ENCODE measurements around the gene MCU. TPM values are rescaled to one million over a fixed set of nuclear protein-coding genes. Genes with fewer than 3 reads are reported as not detected.
A peak's percentile ranks its signal among the peaks of the same experiment; 100 is the strongest.
"Not testable (repeated sequence)": the region's sequence is repeated elsewhere in the genome, so short reads cannot be mapped to it uniquely, and the experiment has no call there.

Gene MCU
- total RNA-seq, 1 donor from 2014 or later: 23.0 TPM

DNA sequence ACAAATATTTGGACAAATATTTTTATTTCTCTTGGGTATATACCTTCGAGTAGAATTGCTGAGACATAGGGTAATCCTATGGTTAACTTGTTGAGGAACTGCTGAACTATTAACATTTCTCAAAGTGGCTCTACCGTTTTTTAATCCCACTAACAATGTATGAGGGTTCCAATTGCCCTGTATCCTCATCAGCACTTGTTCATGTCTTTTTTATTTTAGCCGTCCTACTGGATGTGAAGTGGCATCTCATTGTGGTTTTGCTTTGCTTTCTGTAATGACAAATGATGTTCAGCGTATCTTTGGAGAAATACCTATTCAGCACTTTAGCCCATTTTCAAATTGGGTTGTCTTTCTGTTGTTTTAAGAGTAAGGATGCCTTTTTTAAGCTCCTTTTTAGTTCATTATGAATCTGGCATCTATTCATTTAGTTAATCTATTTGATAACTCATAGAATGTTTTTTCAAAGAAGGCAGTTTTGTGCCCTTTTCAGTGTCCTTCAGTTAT, 40.0 kb downstream of the MCU start:
- no peak for ATAC-seq

DNA sequence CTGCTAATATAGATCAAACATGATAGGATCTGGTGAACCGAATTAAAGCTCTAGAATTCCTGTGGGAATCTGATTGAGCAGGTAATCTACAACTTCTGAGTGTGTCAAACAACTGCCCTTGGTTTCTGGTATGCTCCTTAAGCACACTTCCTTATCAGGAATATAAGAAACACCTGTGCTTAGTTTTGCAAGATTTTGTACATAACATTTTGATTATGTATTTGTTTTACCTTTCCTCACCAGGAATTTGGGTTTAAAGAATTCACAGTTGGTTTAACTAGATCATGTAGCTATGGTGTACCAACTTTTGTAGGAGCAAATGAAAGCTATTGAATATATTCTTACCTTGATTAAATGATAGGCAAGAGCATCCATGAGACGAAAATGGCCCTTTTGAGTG, 40.6 kb downstream of the MCU start:
- ATAC-seq: no peak

DNA sequence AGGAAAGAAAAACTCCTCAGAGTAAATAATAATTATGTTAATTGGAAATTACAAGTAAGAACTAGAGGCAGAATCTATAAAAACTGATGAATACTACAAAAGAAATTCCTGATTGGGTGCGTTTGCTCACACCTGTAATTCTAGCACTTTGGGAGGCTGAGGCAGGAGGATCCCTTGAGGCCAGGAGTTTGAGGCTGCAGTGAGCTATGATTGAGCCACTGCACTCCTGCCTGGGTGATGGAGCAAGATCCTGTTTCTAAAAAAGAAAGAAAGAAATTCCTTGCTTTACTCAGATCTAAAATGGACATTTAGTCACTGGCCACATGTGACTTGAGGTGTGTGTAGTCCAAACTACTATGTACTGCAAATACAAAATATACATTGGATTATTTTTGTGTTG, 42.0 kb downstream of the MCU start:
- no peak for ATAC-seq

DNA sequence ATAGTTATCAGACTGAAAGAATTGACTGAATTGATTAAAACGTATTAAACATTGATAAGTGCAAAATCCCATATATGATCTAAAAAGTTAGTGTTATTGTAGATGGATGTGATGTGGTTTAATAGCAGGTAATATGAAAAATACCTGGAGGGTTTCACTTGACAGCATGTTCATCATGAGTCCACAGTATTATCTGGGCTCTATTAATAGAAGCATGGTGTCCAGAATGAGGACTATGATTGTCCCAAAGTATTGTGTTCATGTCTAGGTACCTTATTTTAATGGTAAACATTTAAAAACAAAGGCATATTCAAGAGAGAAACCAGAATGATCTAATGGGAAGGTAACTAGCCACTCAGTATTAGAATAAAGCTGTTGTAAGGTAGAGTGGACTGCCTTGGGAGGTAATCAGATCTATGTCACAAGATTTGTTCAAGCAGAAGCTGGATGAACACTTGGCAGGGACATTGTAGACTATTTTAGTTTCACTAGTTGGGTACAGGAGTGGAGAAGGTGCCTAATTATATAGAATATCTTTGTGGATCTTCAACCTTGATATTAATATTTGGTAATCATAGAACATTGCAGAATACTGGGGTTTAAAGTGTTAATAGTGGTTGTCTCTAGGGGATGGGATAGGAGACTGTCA, 43.5 kb downstream of the MCU start:
- no peak for ATAC-seq

DNA sequence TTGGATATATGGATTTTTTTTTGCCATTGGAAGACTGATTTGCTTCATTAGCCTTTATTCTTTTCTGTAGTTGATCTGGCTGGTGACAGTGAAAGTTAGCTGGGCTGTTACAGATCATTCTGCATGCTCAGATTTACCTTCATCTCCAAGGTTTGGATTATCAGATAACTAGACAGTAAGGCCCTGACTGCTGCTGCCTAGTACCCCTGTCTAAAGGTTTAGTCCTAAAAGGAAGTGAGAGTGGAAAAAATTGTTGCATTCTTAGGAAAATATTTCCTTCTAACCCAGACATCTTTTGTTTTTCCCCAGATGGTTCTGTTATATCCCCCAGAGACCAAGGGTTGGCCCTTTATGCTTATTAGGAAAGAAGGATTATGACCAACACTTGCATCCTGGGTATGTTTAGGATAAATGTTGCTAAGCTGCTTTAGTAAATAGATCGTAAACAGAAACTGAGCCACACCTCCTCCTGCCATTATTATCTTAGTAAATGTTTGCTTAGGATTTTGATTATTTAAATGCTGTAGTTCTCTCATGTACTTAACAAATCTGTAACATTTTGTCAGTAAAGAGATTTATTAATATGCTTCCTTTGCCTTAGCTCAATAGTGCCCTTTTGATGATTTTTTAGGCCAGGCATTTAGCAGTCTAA, 44.4 kb downstream of the MCU start:
- no peak for ATAC-seq

DNA sequence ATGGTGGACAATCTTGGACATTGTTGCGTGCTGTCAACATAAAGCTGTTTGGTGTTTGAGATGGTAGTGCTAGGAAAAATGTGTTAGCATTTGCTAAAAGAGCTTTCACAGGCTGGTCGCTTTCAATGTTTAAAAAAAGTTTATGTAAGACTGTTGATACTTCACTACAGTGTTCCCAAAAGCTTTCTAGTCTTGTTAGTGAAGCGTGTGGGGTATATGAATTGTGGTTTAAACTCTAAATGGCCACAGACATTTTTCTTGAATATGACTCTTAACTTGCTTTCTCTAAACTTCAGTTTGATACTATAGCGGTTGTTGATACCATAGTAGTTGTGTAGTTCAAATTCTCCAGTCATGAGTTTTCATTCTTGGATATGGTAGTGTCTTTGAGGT, 44.9 kb downstream of the MCU start:
- ATAC-seq: no peak

DNA sequence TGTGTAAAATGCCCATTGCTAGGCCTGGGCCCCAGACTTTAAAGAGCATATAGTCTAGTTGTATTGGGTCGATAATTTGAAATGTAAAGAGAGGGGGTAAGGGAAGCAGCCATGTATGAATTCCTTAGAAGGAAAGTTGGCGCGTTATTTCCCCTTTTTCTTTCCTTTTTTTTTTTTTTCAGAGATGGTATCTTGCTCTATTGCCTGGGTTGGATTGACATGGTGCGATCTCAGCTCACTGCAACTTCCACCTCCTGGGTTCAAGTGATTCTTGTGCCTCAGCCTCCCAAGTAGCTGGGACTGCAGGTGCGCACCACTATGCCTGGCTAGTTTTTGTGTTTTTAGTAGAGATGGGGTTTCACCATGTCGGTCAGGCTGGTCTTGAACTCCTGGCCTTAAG, 45.4 kb downstream of the MCU start:
- ATAC-seq: not testable (repeated sequence)

DNA sequence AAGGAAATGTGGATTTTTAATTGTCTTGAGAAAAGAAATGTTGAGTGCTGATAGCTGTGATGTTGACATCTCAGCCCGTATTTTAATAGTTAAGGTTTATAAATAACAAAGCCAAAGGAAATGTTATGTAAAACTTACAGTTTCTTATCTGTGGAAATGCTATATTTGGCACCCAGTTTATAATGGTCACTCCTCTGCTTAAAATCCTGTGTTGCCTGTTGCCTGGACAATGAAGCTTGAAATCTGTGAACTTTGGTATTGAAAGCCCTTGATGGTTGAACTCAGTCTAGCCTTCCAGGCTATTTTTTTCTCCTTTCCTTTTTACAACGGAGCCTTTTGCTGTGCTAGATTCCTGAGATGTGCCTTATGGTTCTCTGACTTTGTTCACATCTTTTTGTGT, 46.5 kb downstream of the MCU start:
- ATAC-seq: no peak

DNA sequence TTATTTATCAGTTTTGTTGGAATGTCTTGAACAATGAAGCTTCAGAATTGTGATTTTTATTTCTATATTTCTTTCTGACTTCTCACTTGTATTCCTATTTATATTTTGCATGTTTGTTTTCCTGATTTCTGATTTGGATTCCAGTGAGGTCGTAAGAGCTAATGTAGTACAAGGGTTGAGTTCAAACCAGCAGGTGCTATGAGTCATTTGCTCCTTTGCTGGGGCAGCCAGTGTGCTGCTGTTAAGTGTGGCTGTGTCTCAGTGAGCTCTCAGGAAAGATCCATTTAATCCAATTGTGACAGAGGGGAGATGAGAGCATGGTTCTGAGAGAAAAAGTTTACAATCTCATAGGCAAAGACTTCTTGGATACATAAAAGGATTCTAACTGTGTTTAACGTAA, 48.6 kb downstream of the MCU start:
- peak; percentile 66 for ATAC-seq

DNA sequence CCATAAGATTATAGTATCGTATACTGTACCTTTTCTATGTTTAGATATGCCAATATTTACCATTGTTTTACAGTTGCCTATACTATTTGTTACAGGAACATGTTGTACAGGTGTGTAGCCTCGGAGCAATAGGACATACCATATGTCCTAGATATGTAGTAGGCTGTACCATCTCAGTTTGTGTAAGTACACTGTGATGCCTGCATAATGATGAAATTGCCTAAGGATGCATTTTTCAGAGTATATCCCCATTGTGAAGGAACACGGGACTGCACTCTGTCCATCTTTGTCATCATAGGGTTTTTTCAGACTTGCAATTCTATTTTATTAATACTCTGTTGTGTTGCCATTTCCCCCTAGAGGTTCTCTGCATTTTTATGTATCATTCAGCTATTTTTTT, 50.1 kb downstream of the MCU start:
- ATAC-seq: no peak

DNA sequence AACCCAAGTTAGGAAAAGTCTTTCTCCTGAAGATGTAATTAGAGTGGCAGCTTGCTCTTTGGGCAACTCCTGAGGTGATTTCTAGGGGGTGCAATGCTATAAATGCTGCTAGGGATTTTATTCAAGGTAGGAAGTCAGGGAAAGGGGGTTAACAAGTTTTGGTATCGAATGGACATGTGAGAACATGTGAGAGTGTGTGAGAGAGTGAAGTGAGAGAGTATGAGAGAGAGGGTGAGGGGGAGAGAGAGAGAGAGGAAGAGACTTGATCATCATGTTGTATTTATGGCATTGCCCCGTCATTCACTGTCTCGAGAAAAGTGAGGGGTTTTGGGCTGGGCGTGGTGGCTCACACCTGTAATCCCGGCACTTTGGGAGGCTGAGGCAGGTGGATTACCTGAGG, 50.9 kb downstream of the MCU start:
- ATAC-seq: no peak

DNA sequence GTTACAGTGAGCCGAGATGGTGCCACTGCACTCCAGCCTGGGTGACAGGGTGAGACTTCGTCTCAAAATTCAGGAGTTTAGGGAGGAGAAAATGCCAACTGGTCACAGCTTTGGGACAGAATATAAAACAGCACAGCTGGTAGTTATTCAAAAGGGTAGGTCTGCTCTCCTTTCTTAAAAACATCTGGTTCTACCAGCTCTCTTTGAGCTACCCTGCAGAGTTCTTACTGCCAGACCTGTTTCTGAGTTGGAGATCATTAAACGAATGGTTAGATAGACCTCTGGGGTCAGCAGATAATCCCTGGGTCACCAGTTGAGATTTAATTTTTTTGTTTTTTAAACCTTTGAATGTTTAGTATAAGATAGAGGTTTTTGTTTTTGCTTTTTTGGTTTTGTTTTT, 52.6 kb downstream of the MCU start:
- ATAC-seq: no peak

DNA sequence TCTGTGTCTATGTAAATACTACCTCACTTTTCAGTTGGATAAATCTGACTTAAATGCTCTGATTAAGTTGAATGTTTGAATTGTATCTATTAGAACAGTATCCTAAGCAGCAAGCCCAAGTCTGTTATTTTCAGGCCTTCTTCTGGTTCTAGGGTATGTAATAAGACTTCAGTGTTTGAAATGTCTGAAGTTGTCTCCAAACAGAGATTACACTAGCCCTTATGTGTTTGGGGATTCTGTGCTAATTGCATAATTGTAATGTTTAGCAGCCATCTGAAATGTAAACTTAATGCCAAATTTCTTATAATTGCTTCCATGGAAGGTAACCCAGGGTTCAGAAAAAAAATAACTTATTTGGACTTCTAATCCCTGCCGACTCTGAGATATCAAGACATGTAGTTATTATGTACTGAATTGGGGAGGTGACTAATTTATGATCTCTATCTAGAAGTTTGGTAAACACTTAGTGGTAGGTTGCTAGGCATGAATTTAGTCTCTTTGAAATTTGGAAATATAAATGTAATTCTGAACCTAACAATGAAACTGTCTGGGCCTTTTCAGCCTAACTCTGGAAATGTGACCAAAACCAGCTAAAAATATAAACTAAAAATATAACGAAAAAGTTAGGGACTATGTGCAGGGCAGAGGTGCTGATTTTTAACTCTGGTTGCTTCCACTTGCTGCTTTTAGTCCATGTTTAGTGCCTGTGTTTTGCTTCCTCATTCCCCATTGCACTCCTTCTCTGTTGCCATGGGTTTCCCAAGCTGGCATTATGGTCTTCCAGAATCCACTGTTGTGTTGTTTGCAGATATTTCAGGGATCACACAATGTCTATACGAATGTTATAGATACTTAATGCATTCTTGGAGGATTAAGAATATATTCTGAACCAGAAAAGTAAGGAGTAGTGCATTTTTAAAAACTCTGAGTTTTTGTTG, 54.8 kb downstream of the MCU start:
- ATAC-seq: no peak

DNA sequence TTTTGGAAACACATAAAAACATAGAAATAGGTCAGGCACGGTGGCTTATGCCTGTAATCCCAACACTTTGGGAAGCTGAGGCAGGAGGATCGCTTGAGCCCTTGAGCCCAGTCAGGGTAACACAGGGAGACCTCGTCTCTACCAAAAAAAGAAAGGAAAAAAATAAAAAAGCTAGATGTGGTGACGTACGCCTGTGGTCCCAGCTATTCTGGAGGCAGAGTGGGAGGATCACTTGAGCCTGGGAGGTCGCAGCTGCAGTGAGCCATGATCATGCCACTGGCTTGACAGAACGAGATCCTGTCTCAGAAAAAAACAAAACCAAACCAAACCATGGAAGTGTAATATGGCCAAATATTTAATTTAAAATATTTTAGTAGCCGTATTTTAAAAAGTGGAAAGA, 55.6 kb downstream of the MCU start:
- no peak for ATAC-seq

DNA sequence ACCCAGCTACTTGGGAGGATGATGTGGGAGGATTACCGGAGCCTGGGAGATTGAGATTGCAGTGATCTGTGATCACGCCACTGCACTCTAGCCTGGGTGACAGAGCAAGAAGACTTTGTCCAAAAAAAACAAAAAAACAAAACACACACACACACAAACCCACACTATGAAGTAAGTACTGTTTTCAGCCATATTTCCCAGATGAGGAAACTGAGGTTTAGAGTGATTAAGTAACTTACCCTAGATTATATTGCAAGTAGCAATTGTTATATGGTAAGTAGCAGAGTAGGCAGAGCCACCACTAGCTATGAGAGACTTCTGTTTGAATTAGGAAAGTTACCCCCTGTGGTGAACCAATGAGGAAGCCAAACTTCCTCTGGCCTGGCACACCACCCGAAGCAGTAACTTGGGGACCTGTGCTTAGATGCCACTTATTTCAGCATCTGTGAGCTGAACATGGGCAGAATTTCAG, 61.9 kb downstream of the MCU start:
- ATAC-seq: no peak

DNA sequence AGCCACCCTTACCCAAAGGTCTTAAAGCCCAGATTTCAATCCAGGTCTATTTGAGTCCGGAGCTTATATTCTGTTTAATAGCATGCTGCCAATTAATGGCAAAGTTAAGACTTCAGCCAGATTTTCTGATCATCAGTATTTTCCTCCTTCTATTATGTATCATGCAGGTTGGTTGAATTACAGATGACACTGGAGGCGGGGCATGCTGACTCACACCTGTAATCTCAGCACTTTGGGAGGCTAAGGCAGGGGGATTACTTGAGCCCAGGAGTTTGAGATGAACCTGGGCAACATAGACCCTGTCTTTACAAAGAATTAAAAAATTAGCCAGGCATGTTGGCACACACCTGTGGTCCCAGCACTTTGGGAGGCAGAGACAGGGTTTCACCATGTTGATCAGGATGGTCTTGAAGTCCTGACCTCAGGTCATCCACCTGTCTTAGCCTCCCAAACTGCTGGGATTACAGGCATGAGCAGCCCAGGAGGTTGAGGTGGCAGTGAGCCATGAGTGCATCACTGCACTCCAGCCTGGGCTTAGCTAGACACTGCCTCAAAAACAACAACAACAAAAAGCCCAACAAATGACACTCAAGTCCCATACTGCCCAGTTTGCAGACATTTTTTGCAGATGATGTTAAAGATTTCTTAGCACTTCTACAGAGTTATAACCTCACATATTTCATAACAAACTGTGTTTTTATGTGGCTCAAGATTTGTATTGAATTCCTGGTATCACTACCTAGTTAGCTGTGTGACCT, 62.5 kb downstream of the MCU start:
- ATAC-seq: peak; percentile 43

DNA sequence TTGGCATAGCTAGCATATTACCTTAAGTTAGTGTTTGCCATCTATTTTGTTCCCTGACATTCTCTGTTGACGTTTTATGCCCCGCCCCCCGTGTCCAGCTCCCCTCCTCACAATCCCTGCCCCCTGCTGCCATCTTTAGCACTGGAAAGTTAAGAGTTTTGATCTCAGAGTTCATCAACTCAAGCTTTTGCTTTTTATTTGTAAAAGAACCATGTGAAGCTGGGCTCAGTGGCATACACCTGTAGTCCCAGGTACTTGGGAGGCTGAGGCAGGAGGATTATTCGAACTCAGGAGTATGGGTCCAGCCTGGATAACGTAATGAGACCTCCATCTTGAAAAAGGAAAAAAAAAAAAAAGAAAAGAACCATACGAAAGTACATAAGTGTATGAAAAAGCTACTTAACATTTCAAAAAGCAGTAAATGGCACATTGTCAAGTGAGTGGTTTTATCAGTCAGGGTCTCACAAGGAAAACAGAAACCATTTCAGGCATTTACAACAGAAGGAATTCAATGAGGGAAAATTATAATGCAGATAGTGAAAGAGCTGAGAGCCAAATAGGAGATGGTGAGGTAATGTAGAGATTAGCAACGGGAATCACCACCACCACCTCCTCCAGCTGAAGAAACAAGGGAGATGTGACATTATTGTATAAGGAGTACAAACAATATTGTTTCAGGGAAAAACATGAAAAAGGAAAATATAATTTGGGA, 64.9 kb downstream of the MCU start:
- no peak for ATAC-seq

DNA sequence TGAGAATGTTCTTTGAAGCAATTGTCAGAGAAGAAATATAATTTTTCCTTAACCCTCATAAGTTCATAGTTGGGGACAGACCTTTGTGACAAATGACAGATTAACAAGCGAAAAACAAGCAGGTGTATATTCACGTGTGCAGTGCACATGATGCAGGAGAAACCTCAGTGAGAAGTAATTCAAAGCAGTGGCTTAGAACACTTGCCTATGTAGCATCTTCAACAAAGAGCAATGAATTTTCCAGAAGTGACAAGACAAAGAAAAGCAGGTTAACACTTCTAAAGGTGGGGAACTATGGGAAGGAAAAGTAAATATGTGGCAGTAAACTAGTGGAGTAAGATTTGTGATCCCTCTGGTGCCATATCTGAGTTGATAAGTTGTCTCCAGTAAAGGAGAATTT, 65.8 kb downstream of the MCU start:
- ATAC-seq: no peak

DNA sequence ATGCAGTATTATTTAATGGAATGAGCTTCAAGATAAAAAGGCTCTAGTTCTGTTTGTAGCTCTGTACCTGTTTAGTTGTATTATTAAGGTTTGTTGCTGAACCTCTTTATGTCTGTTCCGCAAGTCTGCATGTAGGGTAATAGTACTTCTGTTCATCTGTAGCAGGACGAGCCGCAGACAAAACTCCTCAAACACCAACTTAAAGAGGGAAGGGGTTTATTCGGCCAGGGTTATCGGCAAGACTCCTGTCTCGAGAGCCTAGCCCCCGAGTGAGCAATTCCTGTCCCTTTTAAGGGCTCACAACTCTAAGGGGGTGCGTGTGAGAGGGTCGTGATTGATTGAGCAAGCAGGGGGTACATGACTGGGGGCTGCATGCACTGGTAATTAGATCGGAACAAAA, 67.0 kb downstream of the MCU start:
- not testable (repeated sequence) for ATAC-seq

DNA sequence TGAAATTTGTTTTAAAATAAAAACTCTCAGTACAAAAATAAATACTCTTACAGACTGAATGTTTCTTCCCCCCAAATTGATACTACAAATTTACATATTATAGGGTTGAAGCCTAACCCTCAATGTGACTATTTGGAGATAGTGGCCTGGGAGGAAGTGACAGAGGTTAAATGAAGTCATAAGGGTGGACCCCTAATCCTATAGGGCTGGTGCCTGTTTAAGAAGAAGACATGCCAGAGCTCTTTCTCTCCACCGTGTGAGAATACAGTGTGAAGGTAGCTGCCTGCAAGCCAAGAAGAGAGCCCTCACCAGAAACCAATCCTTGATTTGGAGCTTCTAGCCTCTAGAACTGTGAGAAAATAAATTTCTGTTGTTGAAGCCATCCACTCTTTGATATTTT, 67.6 kb downstream of the MCU start:
- no peak for ATAC-seq

DNA sequence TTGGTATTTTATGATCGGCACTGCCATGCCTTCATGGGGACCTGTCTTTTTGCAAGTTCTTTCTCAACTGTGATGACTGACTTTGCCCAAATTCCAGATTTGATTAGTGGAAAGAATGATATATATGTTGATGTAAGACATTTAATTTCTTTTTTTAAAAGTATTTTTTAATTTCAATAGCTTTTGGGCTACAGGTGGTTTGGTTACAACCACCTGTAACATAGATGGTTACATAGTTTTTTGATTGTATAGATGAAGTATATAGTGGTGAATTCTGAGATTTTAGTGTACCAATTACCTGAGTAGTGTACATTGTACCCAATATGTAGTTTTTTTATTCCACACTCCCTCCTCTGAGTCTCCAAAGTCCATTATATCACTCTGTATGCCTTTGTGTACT, 69.6 kb downstream of the MCU start:
- ATAC-seq: no peak

DNA sequence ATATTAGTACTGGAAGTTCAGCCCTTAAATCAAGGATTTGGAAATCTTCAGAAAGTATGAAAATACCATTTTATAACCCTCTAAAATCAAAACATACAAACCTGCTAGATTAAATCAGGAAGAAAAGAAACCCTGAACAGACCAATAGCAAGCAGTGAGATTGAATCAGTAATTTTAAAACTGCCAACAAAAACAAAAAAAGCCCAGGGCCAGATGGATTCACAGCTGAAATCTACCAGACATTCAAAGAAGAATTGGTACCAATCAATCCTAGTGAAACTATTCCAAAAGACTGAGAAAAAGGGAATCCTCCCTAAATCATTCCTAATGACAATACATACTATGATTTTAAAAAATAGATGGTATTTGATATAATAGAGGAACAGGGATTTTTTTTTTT, 70.1 kb downstream of the MCU start:
- no peak for ATAC-seq
